IMR-90 (cell line): ENCODE results near the gene TNNI3K. TPM values are rescaled to one million over a fixed set of nuclear protein-coding genes. Genes with fewer than 3 reads are reported as not detected.

Experiments
- ATAC-seq: fragments of 200-7000 bp; cut with Tn5 transposase; 2 replicates; pipeline ENCODE4 v1.9.1; 2020; ENCODE audit warnings: low read depth, mild to moderate bottlenecking, moderate library complexity
- BruUV-seq: library from RNA; stranded (reverse); fragments of 400-500 nt; replicated peaks from 2 replicates; lab custom pipeline; 2021; lab: Mats Ljungman, UMichigan
- CTCF ChIA-PET: fragments of 300-600 bp; formaldehyde crosslinking; extraction: SDS; loops from one replicate; lab custom pipeline; 2021; ENCODE audit warnings: antibody characterized with exemption; lab: Yijun Ruan, JAX
- POLR2A ChIA-PET: fragments of 300-600 bp; sonication (Branson Sonifier 250); formaldehyde crosslinking; loops from one replicate; lab custom pipeline; 2022; ENCODE audit warnings: antibody characterized with exemption; ENCODE audit not compliant: unreplicated experiment; lab: Charles Lee
- DNase-seq: peaks from one replicate; pipeline ENCODE4 v3.0.0; 2013
- H2AFZ ChIP-seq: replicated peaks from 2 replicates; pipeline ENCODE3; 2013; ENCODE audit warnings: low read length, mild to moderate bottlenecking; ENCODE audit not compliant: poor library complexity
- H2AK5ac ChIP-seq: 2 replicates; pipeline ENCODE4 v1.6.1; 2013; ENCODE audit warnings: low read depth, low read length, inconsistent platforms
- H2AK9ac ChIP-seq: replicated peaks from 2 replicates; pipeline ENCODE3; 2013; ENCODE audit warnings: mild to moderate bottlenecking, low read depth, low read length, moderate library complexity; ENCODE audit not compliant: poor library complexity
- H2BK120ac ChIP-seq: 2 replicates; pipeline ENCODE4 v1.6.1; 2013; ENCODE audit warnings: low read depth, low read length, inconsistent platforms
- H2BK15ac ChIP-seq: 3 replicates; pipeline ENCODE4 v1.6.1; 2013; ENCODE audit warnings: low read depth, low read length, inconsistent platforms
- H2BK20ac ChIP-seq: 2 replicates; pipeline ENCODE4 v1.6.1; 2013; ENCODE audit warnings: low read depth, mild to moderate bottlenecking, inconsistent platforms, low read length, moderate library complexity
- H2BK5ac ChIP-seq: 2 replicates; pipeline ENCODE4 v1.6.1; 2013; ENCODE audit warnings: mild to moderate bottlenecking, low read depth, low read length, inconsistent platforms; ENCODE audit not compliant: poor library complexity, severe bottlenecking
- H3K14ac ChIP-seq: replicated peaks from 2 replicates; pipeline ENCODE4 v1.6.1; 2013; ENCODE audit warnings: low read depth, low read length, inconsistent platforms
- H3K18ac ChIP-seq: 2 replicates; pipeline ENCODE4 v1.6.1; 2013; ENCODE audit warnings: low read depth, low read length, control low read depth
- H3K23ac ChIP-seq: 2 replicates; pipeline ENCODE4 v1.6.1; 2013; ENCODE audit warnings: low read depth, low read length, inconsistent platforms
- H3K27ac ChIP-seq: 2 replicates; pipeline ENCODE4 v1.5.1; 2013; ENCODE audit warnings: mild to moderate bottlenecking, control low read depth, low read length; ENCODE audit not compliant: insufficient read depth
- H3K27me3 ChIP-seq: 2 replicates; pipeline ENCODE4 v1.6.1; 2013; ENCODE audit warnings: low read length; ENCODE audit not compliant: control insufficient read depth, insufficient read depth
- H3K36me3 ChIP-seq: 2 replicates; pipeline ENCODE4 v1.6.1; 2013; ENCODE audit warnings: low read length, mixed read lengths; ENCODE audit not compliant: control insufficient read depth, insufficient read depth
- H3K4ac ChIP-seq: 2 replicates; pipeline ENCODE4 v1.6.1; 2013; ENCODE audit warnings: low read depth, low read length, inconsistent platforms
- H3K4me1 ChIP-seq: 2 replicates; pipeline ENCODE4 v1.6.1; 2013; ENCODE audit warnings: low read length, mixed read lengths; ENCODE audit not compliant: control insufficient read depth, insufficient read depth
- H3K4me2 ChIP-seq: 2 replicates; pipeline ENCODE4 v1.6.1; 2013; ENCODE audit warnings: low read depth, mild to moderate bottlenecking, control low read depth, low read length, moderate library complexity
- H3K4me3 ChIP-seq: 2 replicates; pipeline ENCODE4 v1.5.1; 2013; ENCODE audit warnings: low read depth, mild to moderate bottlenecking, control low read depth, low read length, moderate library complexity; ENCODE audit not compliant: insufficient read depth
- H3K56ac ChIP-seq: 2 replicates; pipeline ENCODE4 v1.6.1; 2013; ENCODE audit warnings: low read length, inconsistent platforms; ENCODE audit not compliant: insufficient read depth; ENCODE audit errors: extremely low read depth
- H3K79me1 ChIP-seq, 2 experiments: 2 replicates each; pipeline ENCODE4 v1.6.1; 2013; ENCODE audit warnings: low read length in 2 of 2, inconsistent platforms in 1 of 2, low read depth in 1 of 2
- H3K9ac ChIP-seq: 2 replicates; pipeline ENCODE4 v1.6.1; 2013; ENCODE audit warnings: low read depth, low read length, control low read depth
- H3K9me1 ChIP-seq: 2 replicates; pipeline ENCODE4 v1.6.1; 2013; ENCODE audit warnings: low read length, inconsistent platforms; ENCODE audit not compliant: insufficient read depth
- H3K9me3 ChIP-seq: 2 replicates; pipeline ENCODE4 v1.6.1; 2013; ENCODE audit warnings: low read length; ENCODE audit not compliant: control insufficient read depth, insufficient read depth
- H4K20me1 ChIP-seq: 2 replicates; pipeline ENCODE4 v1.6.1; 2013; ENCODE audit warnings: low read length, inconsistent platforms; ENCODE audit not compliant: insufficient read depth
- H4K5ac ChIP-seq: 2 replicates; pipeline ENCODE4 v1.6.1; 2013; ENCODE audit warnings: mild to moderate bottlenecking, low read depth, low read length, control low read depth
- H4K8ac ChIP-seq, 2 experiments: 2 replicates each; pipeline ENCODE4 v1.6.1; 2013; ENCODE audit warnings: low read depth in 2 of 2, low read length in 2 of 2, control low read depth in 1 of 2, inconsistent platforms in 1 of 2
- H4K91ac ChIP-seq: 2 replicates; pipeline ENCODE4 v1.6.1; 2013; ENCODE audit warnings: low read depth, low read length, inconsistent platforms; ENCODE audit not compliant: insufficient read depth
- CTCF ChIP-seq: conservative IDR thresholded peaks from 2 replicates; pipeline ENCODE4 v1.5.1; 2012; ENCODE audit warnings: mild to moderate bottlenecking, low read depth, low read length, improper control_type of control experiment
- NFE2L2 ChIP-seq: fragments of 150-350 bp; IDR thresholded peaks from 2 replicates; pipeline ENCODE4 v1.6.1; 2016; ENCODE audit warnings: low read depth, mild to moderate bottlenecking, low read length
- USF2 ChIP-seq: fragments of 150-350 bp; IDR thresholded peaks from 2 replicates; pipeline ENCODE4 v1.6.1; 2017; ENCODE audit warnings: mild to moderate bottlenecking, antibody characterized with exemption, low read length, low read depth
- WGBS, 2 experiments: methylation state at CpG; one replicate each; pipeline versions ENCODE4 v1.1.5 to v1.1.7; 2013; ENCODE audit warnings: missing lambda C conversion rate in 2 of 2; ENCODE audit not compliant: insufficient read length in 1 of 2; ENCODE audit errors: extremely low coverage in 2 of 2; 5-methylcytosine and 5-hydroxymethylcytosine counted together
- dilution Hi-C: fragments of 300-500 bp; cut with HindIII; formaldehyde crosslinking; loops from one replicate; pipeline ENCODE4 v1.14.3; 2018; ENCODE audit warnings: low sequenced_read_pairs; ENCODE audit not compliant: unreplicated experiment
- in situ Hi-C: fragments of 300-500 bp; cut with MboI; formaldehyde crosslinking; loops from 3 replicates; pipeline ENCODE4 v1.14.3; 2019; ENCODE audit warnings: low sequenced_read_pairs, inconsistent platforms, mixed read lengths
- intact Hi-C: fragments of 100-400 bp; cut with micrococcal nuclease; formaldehyde crosslinking; loops from 2 replicates; pipeline ENCODE4 v1.10.0; 2022
- polyA plus RNA-seq, 3 experiments: library from polyadenylated mRNA; depleted of rRNA; stranded (reverse); fragments of >200 nt; gene quantifications; 2 replicates each; pipeline ENCODE4 v1.2.3, GENCODE V29; 2012; ENCODE audit warnings: low replicate concordance in 1 of 3
- total RNA-seq: library from RNA; depleted of rRNA; stranded (reverse); fragments of >200 nt; gene quantifications from 2 replicates; pipeline ENCODE4 v1.2.3, GENCODE V29; 2012

The TNNI3K gene
- total and polyA plus RNA-seq, 2 of the 4 experiments (the other 2 are of a cell fraction), result 0.90 to 1.3 TPM

GRCh38 chr1:74505928-74506710 is 270.9 kb downstream of the TNNI3K start:
- Histone ChIP-seq H3K4me3 (no peak overlapping the region), H3K79me1 (no peaks in the 10 kb centered on the region), H2AK9ac (no peak overlapping the region), H4K20me1 (no peaks in the 10 kb centered on the region), H3K27me3 (no peaks in the 10 kb centered on the region), H3K9ac (no peak overlapping the region), H3K36me3 (no peaks in the 10 kb centered on the region), H3K56ac (no peak overlapping the region), H2BK15ac (no peak overlapping the region), H3K4me1 (no peaks in the 10 kb centered on the region), H3K14ac (no peak overlapping the region), H2BK120ac (no peak overlapping the region), H2BK5ac (no peak overlapping the region), H3K9me3 (no peaks in the 10 kb centered on the region), H2BK20ac (no peak overlapping the region), H4K5ac (no peak overlapping the region), H3K27ac (no peak overlapping the region), H3K18ac (no peak overlapping the region), H3K4me2 (no peak overlapping the region), H3K23ac (no peak overlapping the region), H3K9me1 (no peaks in the 10 kb centered on the region), H4K8ac (no peak overlapping the region), H2AFZ (no peak overlapping the region), H2AK5ac (no peak overlapping the region), H3K4ac (no peak overlapping the region), H4K91ac (no peak overlapping the region)
- no TSS peak for BruUV-seq
- intact Hi-C loops (loop anchor here (10.0 kb wide), 1 partner anchor 189 kb away; no protein-coding TSS in a partner anchor), in situ Hi-C loops (no loop called here), dilution Hi-C loops (no loop called here)
- ATAC-seq (no peak), DNase-seq (no peak)
- TF ChIP-seq NFE2L2 (no peak), USF2 (no peak), CTCF (no peak)
- POLR2A ChIA-PET, result no interaction called here
- no CpG with 5 or more reads among the region's 8 CpGs for WGBS, 2 experiments
- CTCF ChIA-PET, result no interaction called here
